GM20000 (cell line): Measurements from ENCODE around the gene ROS1.

Source experiments
- DNase-seq: peaks from one replicate; pipeline ENCODE4 v3.0.0; 2012; ENCODE audit warnings: low spot score
- CTCF ChIP-seq: IDR thresholded peaks from 2 replicates; pipeline ENCODE4 v1.5.1; 2012; ENCODE audit warnings: mild to moderate bottlenecking, control low read depth; ENCODE audit errors: extremely low read depth, missing control alignments

ROS1 gene

GRCh38 chr6:117409863-117410262 is 15.9 kb downstream of the ROS1 start:
- TF ChIP-seq CTCF: no peak
- DNase-seq: no peak

- no peak for DNase-seq
- TF ChIP-seq CTCF: no peak
Observed at GRCh38 chr6:117409420-117409819, 16.3 kb downstream of the ROS1 start.

GRCh38 chr6:117404548-117404947 is 21.2 kb downstream of the ROS1 start:
- DNase-seq: no peak
- TF ChIP-seq CTCF: no peak

- no peak for TF ChIP-seq CTCF
- no peak for DNase-seq
Observed at GRCh38 chr6:117401799-117402198, 23.9 kb downstream of the ROS1 start.

GRCh38 chr6:117399924-117400323 is 25.8 kb downstream of the ROS1 start:
- no peak for DNase-seq
- TF ChIP-seq CTCF: no peak

GRCh38 chr6:117399126-117399525 is 26.6 kb downstream of the ROS1 start:
- no peak for DNase-seq
- TF ChIP-seq CTCF: no peak

GRCh38 chr6:117397536-117398227 is 28.1 kb downstream of the ROS1 start:
- no peak for TF ChIP-seq CTCF
- no peak for DNase-seq
